ENCODE measurements around the gene TRIM52.

The TRIM52 gene

GRCh38 chr5:181236471-181236870 is 24.5 kb downstream of the TRIM52 start:
- no peak for TF ChIP-seq Cebpa-rat (IDR thresholded peaks at IDR 0.05)
- Histone ChIP-seq H3K27ac (no peak overlapping the region), H4K20me1 (peaks cover 63 to 100% (median 94%) of the 10 kb centered on the region in 11 experiments), H3K9ac (peak overlapping the region in 1 of 11 experiments; percentile 9; a peak in 1 of 22 replicates), H3K4me1 (peaks cover 29 to 47% (median 42%) of the 10 kb centered on the region in 10 experiments), H3K4me3 (no peak overlapping the region), H3K9me3 (replicated peaks in 1 of 11) (no peaks in the 10 kb centered on the region), H3K27me3 (no peaks in the 10 kb centered on the region), H3K36me3 (peaks cover 85 to 99% (median 94%) of the 10 kb centered on the region in 11 experiments), H3K4me2 (no peak overlapping the region)

DNA sequence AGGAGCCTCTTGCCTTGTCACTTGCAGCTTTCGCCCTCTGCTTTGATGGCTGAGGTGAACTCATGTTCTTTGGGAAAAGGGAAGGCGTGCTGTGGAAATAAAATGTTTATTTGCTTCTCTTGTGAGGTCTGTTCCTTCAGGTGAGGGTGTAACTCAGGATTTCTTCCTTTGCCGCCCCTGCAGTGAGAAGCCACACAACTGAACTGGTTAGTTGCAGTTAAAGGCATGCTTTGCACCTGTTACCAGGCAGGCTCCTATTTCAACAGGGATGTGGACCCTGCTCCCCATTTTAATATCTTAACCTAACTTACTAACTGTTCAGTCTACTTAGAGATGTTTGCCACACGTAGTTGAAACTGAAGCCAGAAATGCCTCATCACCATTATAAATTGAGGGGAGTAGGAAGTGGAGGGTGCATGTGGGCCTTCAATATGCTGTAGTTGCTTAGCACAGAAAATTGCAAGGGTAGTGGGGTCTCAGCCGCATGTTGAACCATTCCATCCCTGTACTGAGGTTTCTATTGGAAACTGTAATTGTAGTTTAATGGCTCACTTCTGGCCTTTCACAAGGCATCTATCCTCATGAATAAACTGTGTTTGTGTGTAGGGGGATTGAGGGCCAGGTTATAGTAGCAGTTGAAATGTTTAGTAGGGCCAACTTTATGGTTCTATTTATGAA is 25.1 kb downstream of the TRIM52 start:
- Histone ChIP-seq H3K9me3 (replicated peaks in 1 of 11) (no peaks in the 10 kb centered on the region), H3K9ac (0 out of 22 replicates have a peak overlapping the region, but pooled peaks of 1 of the 11 experiments have one; percentile 9), H3K4me3 (no peak overlapping the region), H3K27ac (peak overlapping the region in 2 of 11 experiments; percentile 15 to 44; a peak in 3 of 22 replicates), H3K27me3 (no peaks in the 10 kb centered on the region), H4K20me1 (peaks cover 56 to 100% (median 93%) of the 10 kb centered on the region in 11 experiments), H3K4me1 (peaks cover 22 to 47% (median 40%) of the 10 kb centered on the region in 10 experiments), H3K36me3 (peaks cover 83 to 99% (median 94%) of the 10 kb centered on the region in 11 experiments), H3K4me2 (no peak overlapping the region)
- TF ChIP-seq Cebpa-rat (IDR thresholded peaks at IDR 0.05), result no peak

- Histone ChIP-seq H3K4me3 (no peak overlapping the region), H3K27ac (peak overlapping the region in 3 of 11 experiments; percentile 24 to 44 (median 27); a peak in 4 of 22 replicates)
Observed at GRCh38 chr5:181235323-181235688, 25.6 kb downstream of the TRIM52 start.

DNA sequence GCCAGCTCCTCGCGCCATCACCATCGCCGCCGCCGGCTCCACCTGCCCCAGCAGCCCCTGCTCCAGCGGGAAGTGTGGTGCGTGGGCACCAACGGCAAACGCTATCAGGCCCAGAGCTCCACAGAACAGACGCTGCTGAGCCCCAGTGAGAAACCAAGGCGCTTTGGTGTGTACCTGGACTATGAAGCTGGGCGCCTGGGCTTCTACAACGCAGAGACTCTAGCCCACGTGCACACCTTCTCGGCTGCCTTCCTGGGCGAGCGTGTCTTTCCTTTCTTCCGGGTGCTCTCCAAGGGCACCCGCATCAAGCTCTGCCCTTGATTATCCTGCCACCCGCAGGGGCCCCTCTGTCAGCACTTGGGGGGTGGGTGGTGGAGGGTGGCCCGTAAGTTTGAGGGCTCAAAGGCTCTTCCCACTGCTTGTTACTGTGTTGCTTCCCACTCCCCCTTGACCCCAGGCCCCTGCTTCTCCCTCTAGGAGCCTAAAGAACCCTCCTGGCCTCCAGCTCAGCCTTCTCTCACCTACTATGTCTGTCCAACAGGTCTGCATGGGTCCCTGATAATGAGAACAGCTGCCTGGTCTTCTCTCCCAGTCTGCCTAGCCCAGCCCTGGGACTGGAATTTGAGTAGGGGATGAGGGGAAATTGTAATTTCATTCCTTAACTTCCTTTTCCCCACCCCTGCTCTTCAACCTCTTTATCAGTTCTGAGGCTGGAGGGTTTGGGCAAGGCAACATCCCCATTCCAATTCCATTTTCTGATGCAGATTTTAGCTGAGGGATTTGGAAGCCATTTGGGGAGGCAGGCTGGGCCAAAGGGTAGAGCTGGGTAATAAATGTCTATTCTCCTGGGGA is 26.3 kb downstream of the TRIM52 start:
- H3K9me3 ChIP-seq (replicated peaks in 1 of 11), result no peaks in the 10 kb centered on the region
- peaks cover 45 to 98% (median 91%) of the 10 kb centered on the region in 11 experiments for H4K20me1 ChIP-seq
- no peak overlapping the region for H3K4me3 ChIP-seq
- peak overlapping the region in 4 of 11 experiments; percentile 24 to 44 (median 28); a peak in 4 of 22 replicates for H3K27ac ChIP-seq
- H3K4me1 ChIP-seq, result peaks cover 18 to 49% (median 41%) of the 10 kb centered on the region in 10 experiments
- H3K4me2 ChIP-seq, result no peak overlapping the region
- no peak for TF ChIP-seq Cebpa-rat (IDR thresholded peaks at IDR 0.05)
- H3K36me3 ChIP-seq, result peaks cover 76 to 99% (median 88%) of the 10 kb centered on the region in 11 experiments
- no peaks in the 10 kb centered on the region for H3K27me3 ChIP-seq
- peak overlapping the region in 4 of 11 experiments; percentile 7 to 31 (median 12); a peak in 2 of 22 replicates for H3K9ac ChIP-seq

More at GRCh38 chr5:181235323-181235688, 25.6 kb downstream of the TRIM52 start:
- Histone ChIP-seq H3K4me2 (no peak overlapping the region), H3K9ac (peak overlapping the region in 1 of 11 experiments; percentile 10; a peak in 1 of 22 replicates), H3K36me3 (peaks cover 82 to 99% (median 94%) of the 10 kb centered on the region in 11 experiments), H4K20me1 (peaks cover 51 to 100% (median 92%) of the 10 kb centered on the region in 11 experiments), H3K27me3 (no peaks in the 10 kb centered on the region), H3K4me1 (peaks cover 18 to 48% (median 41%) of the 10 kb centered on the region in 10 experiments), H3K9me3 (replicated peaks in 1 of 11) (no peaks in the 10 kb centered on the region)
- TF ChIP-seq Cebpa-rat (IDR thresholded peaks at IDR 0.05), result no peak

GRCh38 chr5:181233801-181234454 is 27.0 kb downstream of the TRIM52 start:
- Histone ChIP-seq H3K36me3 (peaks cover 69 to 99% (median 82%) of the 10 kb centered on the region in 11 experiments), H3K4me2 (peak overlapping the region in 3 of 11 experiments; percentile 19 to 49 (median 37); a peak in 4 of 22 replicates), H3K9ac (peak overlapping the region in 4 of 11 experiments; percentile 2 to 43 (median 20); a peak in 4 of 22 replicates), H3K9me3 (replicated peaks in 1 of 11) (no peaks in the 10 kb centered on the region), H4K20me1 (peaks cover 37 to 92% (median 85%) of the 10 kb centered on the region in 11 experiments), H3K4me3 (no peak overlapping the region), H3K4me1 (peaks cover 18 to 49% (median 41%) of the 10 kb centered on the region in 10 experiments), H3K27ac (peak overlapping the region in 4 of 11 experiments; percentile 19 to 44 (median 27); a peak in 5 of 22 replicates), H3K27me3 (no peaks in the 10 kb centered on the region)
- no peak for TF ChIP-seq Cebpa-rat (IDR thresholded peaks at IDR 0.05)

GRCh38 chr5:181233088-181233800 is 27.7 kb downstream of the TRIM52 start:
- TF ChIP-seq Cebpa-rat (IDR thresholded peaks at IDR 0.05), result no peak
- Histone ChIP-seq H3K4me2 (peak overlapping the region in 3 of 11 experiments; percentile 19 to 49 (median 37); a peak in 4 of 22 replicates), H3K27ac (peak overlapping the region in 6 of 11 experiments; percentile 11 to 44 (median 27); a peak in 6 of 22 replicates), H3K36me3 (peaks cover 62 to 93% (median 76%) of the 10 kb centered on the region in 11 experiments), H3K9ac (peak overlapping the region in 4 of 11 experiments; percentile 2 to 43 (median 20); a peak in 4 of 22 replicates), H3K4me3 (no peak overlapping the region), H3K9me3 (replicated peaks in 1 of 11) (no peaks in the 10 kb centered on the region), H3K4me1 (peaks cover 18 to 50% (median 43%) of the 10 kb centered on the region in 10 experiments), H3K27me3 (no peaks in the 10 kb centered on the region), H4K20me1 (peaks cover 31 to 85% (median 78%) of the 10 kb centered on the region in 11 experiments)

DNA sequence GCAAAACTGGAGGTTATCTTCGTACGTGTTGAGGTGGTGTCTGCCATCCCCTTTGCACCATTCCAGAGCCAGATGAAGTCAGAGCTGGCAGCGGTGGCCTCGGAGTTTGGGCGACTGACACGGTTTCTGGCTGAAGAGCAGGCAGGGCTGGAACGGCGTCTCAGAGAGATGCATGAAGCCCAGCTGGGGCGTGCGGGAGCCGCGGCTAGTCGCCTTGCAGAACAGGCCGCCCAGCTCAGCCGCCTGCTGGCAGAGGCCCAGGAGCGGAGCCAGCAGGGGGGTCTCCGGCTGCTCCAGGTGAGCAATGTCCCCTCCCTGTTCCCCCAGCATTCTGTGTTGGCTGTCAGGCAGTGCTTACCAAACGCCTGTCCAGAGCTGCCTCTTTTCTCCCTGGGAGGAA is 28.4 kb downstream of the TRIM52 start:
- H3K9me3 ChIP-seq (replicated peaks in 1 of 11), result no peaks in the 10 kb centered on the region
- no peak overlapping the region; a peak in 1 of 22 replicates for H3K9ac ChIP-seq
- H3K4me1 ChIP-seq, result peaks cover 18 to 48% (median 38%) of the 10 kb centered on the region in 10 experiments
- H3K27me3 ChIP-seq, result no peaks in the 10 kb centered on the region
- no peak overlapping the region for H3K4me3 ChIP-seq
- TF ChIP-seq Cebpa-rat (IDR thresholded peaks at IDR 0.05), result no peak
- peaks cover 59 to 93% (median 75%) of the 10 kb centered on the region in 11 experiments for H3K36me3 ChIP-seq
- H4K20me1 ChIP-seq, result peaks cover 24 to 79% (median 72%) of the 10 kb centered on the region in 11 experiments
- no peak overlapping the region for H3K4me2 ChIP-seq
- H3K27ac ChIP-seq, result peak overlapping the region in 3 of 11 experiments; percentile 30 to 44 (median 34); a peak in 2 of 22 replicates
